ENCODE data around the gene ASB3. TPM values are rescaled to one million over a fixed set of nuclear protein-coding genes. Genes with fewer than 3 reads are reported as not detected.
"Not testable (repeated sequence)": the region's sequence is repeated elsewhere in the genome, so short reads cannot be mapped to it uniquely, and the experiment has no call there.

ASB3 gene
- 16.8 and 47.7 TPM in 2 replicates for total RNA-seq (ENCODE audit: low replicate concordance)
- long read RNA-seq, transcript ASB3-201 (10 exons, 2,214 nt), result major isoform, 45 of 71 reads
- long read RNA-seq, partial matches to known transcripts, result 3 of 71 reads
- long read RNA-seq, other reads (novel, unspliced or antisense), result 19 of 71 reads

- Mint-ChIP-seq H3K4me3 (peak within 1 kb of the TSS; percentile 98), H3K27ac (peak within 1 kb of the TSS; percentile 90), H3K27me3 (no peaks in the 10 kb centered on the region), H3K4me1 (ENCODE audit: unreplicated experiment) (peaks cover 22% of the 10 kb centered on the region), H3K9me3 (no peaks in the 10 kb centered on the region), H3K36me3 (peaks cover 10% of the 10 kb centered on the region)
- TF ChIP-seq CTCF (conservative IDR thresholded peaks at IDR 0.05), result no peak
- peak; percentile 89 for DNase-seq (ENCODE audit: extremely low spot score, unreplicated experiment)
These were observed at the start of gene ASB3, which contains the start of gene ERLEC1 for GRCh38 chr2:53786705-53787613. Gene ASB3, minus strand, starts transcription at chr2:53786953. Its CDS starts 21,381 bp downstream, at chr2:53765572. Gene ERLEC1, plus strand, starts transcription at chr2:53787044. Its CDS starts 167 bp downstream, at chr2:53787211.

GRCh38 chr2:53829980-53830290 lies 43.2 kb upstream of the ASB3 start:
- peaks cover 12% of the 10 kb centered on the region for H3K36me3 Mint-ChIP-seq
- not testable (repeated sequence) for H3K4me3 Mint-ChIP-seq; H3K27ac Mint-ChIP-seq; H3K4me1 Mint-ChIP-seq (ENCODE audit: unreplicated experiment); DNase-seq (ENCODE audit: extremely low spot score, unreplicated experiment); H3K27me3 Mint-ChIP-seq; H3K9me3 Mint-ChIP-seq

- Mint-ChIP-seq H3K36me3 (peaks cover 12% of the 10 kb centered on the region), H3K4me1 (ENCODE audit: unreplicated experiment) (peaks cover 4% of the 10 kb centered on the region), H3K9me3 (no peaks in the 10 kb centered on the region), H3K4me3 (no peak overlapping the region), H3K27ac (no peak overlapping the region), H3K27me3 (no peaks in the 10 kb centered on the region)
- TF ChIP-seq CTCF (conservative IDR thresholded peaks at IDR 0.05), result no peak
- DNase-seq (ENCODE audit: extremely low spot score, unreplicated experiment), result no peak
These were observed 42.7 kb upstream of the ASB3 start for GRCh38 chr2:53829273-53829979.

GRCh38 chr2:53828331-53828730 lies 41.6 kb upstream of the ASB3 start:
- Mint-ChIP-seq H3K4me3 (no peak overlapping the region), H3K4me1 (ENCODE audit: unreplicated experiment) (peaks cover 4% of the 10 kb centered on the region), H3K36me3 (peaks cover 4% of the 10 kb centered on the region), H3K27ac (no peak overlapping the region), H3K9me3 (no peaks in the 10 kb centered on the region), H3K27me3 (no peaks in the 10 kb centered on the region)
- TF ChIP-seq CTCF (conservative IDR thresholded peaks at IDR 0.05), result no peak
- DNase-seq (ENCODE audit: extremely low spot score, unreplicated experiment), result no peak

GRCh38 chr2:53827398-53828175 lies 40.8 kb upstream of the ASB3 start:
- no peaks in the 10 kb centered on the region for H3K27me3 Mint-ChIP-seq
- H3K9me3 Mint-ChIP-seq, result no peaks in the 10 kb centered on the region
- peaks cover 4% of the 10 kb centered on the region for H3K4me1 Mint-ChIP-seq (ENCODE audit: unreplicated experiment)
- no peak overlapping the region for H3K27ac Mint-ChIP-seq
- TF ChIP-seq CTCF (conservative IDR thresholded peaks at IDR 0.05), result no peak
- H3K36me3 Mint-ChIP-seq, result peaks cover 8% of the 10 kb centered on the region
- H3K4me3 Mint-ChIP-seq, result no peak overlapping the region
- DNase-seq (ENCODE audit: extremely low spot score, unreplicated experiment), result no peak

Measured in type B pancreatic cell (in vitro differentiated cells).